ENCODE results near the gene FARP1.

Gene FARP1

DNA sequence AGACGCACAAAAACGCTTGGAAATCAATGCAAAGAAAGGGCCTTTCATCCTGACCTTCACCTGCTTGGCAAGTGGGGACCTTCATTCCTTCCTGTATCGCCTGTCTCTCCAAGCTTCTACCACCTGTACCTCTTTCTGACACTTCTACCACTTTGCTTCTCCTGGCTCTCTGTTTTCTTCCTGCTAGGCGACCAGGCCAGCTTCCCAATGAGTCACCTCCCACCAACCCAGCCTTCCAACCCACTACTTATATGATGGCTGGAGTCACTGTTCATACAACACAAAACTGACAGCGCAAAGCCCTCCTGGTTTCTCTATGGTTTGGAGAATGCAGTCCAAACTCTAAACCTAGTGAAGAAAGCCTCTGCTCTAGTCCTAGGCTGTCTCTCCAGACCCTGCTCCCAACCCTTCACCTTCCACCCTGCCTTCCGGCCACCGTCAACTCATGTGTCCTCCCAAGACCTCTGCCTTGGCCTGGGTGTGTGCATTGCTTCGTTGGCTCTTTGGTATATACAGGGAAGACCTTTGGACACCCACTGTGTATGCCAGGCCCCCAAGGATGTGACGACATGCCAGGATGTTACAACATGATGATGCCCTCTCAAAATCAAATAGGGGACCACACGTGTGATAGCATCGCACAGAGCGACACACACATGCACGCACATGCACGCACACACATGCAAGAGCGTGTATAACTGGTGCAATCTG is 285.5 kb downstream of the FARP1 start:
- no peak overlapping the region for H3K4me3 ChIP-seq (ENCODE audit: low read length)
- H3K4me1 ChIP-seq (ENCODE audit: control insufficient read depth, insufficient read depth, low read length), result no peaks in the 10 kb centered on the region
- H3K27ac ChIP-seq (ENCODE audit: low read length), result no peak overlapping the region
- H3K27me3 ChIP-seq (ENCODE audit: control insufficient read depth, insufficient read depth, low read length), result no peaks in the 10 kb centered on the region
- no peaks in the 10 kb centered on the region for H3K9me3 ChIP-seq (ENCODE audit: control insufficient read depth, insufficient read depth, low read length)
- WGBS (ENCODE audit: insufficient coverage, insufficient read length), result no CpG with 5 or more reads among the region's 15 CpGs
- H3K36me3 ChIP-seq (ENCODE audit: control insufficient read depth, insufficient read depth, low read length), result no peaks in the 10 kb centered on the region; the same call in 1 of the 2 replicates
- no peak for DNase-seq (ENCODE audit: low read depth, low spot score)

DNA sequence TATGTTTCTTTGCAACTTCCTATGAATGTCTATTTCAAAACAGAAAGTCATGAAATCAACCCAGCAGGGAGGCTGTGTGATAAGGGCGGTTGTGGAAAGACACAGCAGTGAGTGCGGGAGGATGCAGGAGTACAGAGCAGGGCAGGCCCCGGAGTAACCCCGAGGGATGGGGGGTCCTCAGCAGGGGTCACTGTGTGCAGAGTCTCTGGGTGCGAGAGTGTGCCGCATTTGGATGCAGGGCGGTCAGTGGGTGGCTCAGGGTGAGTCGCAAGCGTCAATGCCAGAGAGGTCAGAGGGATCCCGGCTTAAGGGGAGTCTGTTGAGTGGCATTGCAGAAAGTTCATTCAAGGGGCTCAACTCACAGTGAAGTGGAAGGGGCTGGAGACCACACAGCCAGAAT is 286.2 kb downstream of the FARP1 start:
- Histone ChIP-seq H3K4me1 (ENCODE audit: control insufficient read depth, insufficient read depth, low read length) (no peaks in the 10 kb centered on the region), H3K36me3 (ENCODE audit: control insufficient read depth, insufficient read depth, low read length) (no peaks in the 10 kb centered on the region), H3K4me3 (ENCODE audit: low read length) (no peak overlapping the region), H3K27me3 (ENCODE audit: control insufficient read depth, insufficient read depth, low read length) (no peaks in the 10 kb centered on the region), H3K9me3 (ENCODE audit: control insufficient read depth, insufficient read depth, low read length) (no peaks in the 10 kb centered on the region), H3K27ac (ENCODE audit: low read length) (no peak overlapping the region)
- DNase-seq (ENCODE audit: low read depth, low spot score), result no peak
- WGBS (ENCODE audit: insufficient coverage, insufficient read length), result no CpG with 5 or more reads among the region's 10 CpGs

DNA sequence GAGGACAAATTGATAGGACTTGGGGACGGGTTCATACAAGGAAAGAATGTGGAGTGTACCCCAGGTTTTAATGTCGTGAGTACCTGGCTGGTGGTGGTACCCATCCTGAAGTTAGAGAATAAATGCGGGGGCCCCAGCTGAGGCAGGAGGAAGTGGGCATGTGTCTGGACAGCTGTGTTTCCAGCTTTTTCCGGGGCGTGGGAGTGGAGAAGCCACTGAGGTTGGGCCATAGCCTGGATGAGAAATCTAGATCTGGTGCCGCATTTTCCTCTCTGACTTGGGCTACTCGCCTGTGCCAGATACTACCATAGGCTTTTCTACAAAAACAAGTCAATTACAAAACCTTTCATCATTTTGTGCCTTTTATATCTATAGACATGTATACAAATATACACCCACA is 286.6 kb downstream of the FARP1 start:
- WGBS (ENCODE audit: insufficient coverage, insufficient read length), result no CpG with 5 or more reads among the region's 7 CpGs
- no peak for DNase-seq (ENCODE audit: low read depth, low spot score)
- no peak overlapping the region for H3K4me3 ChIP-seq (ENCODE audit: low read length)
- H3K27ac ChIP-seq (ENCODE audit: low read length), result no peak overlapping the region
- no peaks in the 10 kb centered on the region for H3K4me1 ChIP-seq (ENCODE audit: control insufficient read depth, insufficient read depth, low read length)
- no peaks in the 10 kb centered on the region for H3K27me3 ChIP-seq (ENCODE audit: control insufficient read depth, insufficient read depth, low read length)
- no peaks in the 10 kb centered on the region for H3K9me3 ChIP-seq (ENCODE audit: control insufficient read depth, insufficient read depth, low read length)
- H3K36me3 ChIP-seq (ENCODE audit: control insufficient read depth, insufficient read depth, low read length), result no peaks in the 10 kb centered on the region

DNA sequence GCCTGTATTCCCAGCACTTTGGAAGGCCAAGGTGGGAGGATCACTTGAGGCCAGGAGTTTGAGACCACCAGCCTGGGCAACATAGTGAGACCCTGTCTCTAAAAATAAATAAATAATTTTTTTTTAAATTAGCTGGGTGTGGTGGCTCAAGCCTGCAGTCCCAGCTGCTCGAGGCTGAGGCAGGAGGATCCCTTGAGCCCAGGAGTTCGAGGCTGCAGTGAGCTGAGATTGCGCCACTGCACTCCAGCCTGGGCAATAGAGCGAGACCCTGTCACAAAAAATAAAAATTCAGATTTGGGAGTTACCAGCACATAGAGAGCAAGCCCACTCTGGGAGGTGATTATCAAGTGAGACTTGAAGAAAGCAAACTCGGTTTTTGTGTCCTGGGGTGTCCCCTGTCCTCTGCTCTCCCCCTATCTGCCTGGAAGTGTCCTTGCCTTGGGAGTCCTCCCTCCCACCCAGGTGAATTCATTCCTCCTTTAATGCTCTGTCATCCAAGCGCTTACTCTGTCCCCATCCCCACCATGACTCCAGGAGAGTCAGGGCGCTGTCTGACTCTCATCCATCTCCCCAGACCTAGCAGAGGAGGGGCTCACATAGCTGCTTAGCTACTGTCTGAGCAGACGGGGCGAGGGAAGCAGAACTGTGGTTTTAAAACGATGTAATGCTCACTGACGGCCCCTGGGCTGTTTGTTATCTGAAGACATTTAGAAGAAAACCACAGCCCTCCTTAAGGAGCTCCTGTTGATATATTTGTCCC is 287.3 kb downstream of the FARP1 start:
- Histone ChIP-seq H3K27me3 (ENCODE audit: control insufficient read depth, insufficient read depth, low read length) (no peaks in the 10 kb centered on the region), H3K4me3 (ENCODE audit: low read length) (no peak overlapping the region), H3K9me3 (ENCODE audit: control insufficient read depth, insufficient read depth, low read length) (no peaks in the 10 kb centered on the region), H3K4me1 (ENCODE audit: control insufficient read depth, insufficient read depth, low read length) (no peaks in the 10 kb centered on the region), H3K36me3 (ENCODE audit: control insufficient read depth, insufficient read depth, low read length) (no peaks in the 10 kb centered on the region), H3K27ac (ENCODE audit: low read length) (no peak overlapping the region)
- no CpG with 5 or more reads among the region's 11 CpGs for WGBS (ENCODE audit: insufficient coverage, insufficient read length)
- DNase-seq (ENCODE audit: low read depth, low spot score), result no peak

DNA sequence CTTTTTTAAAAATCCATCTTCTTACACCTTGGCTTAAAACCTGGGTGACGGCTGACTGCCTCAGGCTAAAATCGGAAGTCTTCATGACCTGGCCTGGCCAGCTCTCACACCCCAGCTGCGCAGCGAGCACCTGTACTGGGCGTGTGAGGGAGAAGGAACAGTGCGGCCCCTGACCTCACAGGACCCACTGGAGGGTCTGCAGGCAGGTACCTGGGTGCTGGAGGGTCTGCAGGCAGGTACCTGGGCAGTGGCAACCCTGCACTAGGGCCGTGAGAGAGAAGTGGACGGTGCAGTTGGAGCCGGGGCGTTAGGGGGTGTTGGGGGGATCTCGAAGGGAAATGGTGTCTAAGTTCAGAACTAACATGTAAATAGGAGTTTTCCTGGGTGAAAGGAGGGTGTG is 289.7 kb downstream of the FARP1 start:
- no peak overlapping the region for H3K27ac ChIP-seq (ENCODE audit: low read length)
- H3K9me3 ChIP-seq (ENCODE audit: control insufficient read depth, insufficient read depth, low read length), result no peaks in the 10 kb centered on the region
- no peaks in the 10 kb centered on the region for H3K36me3 ChIP-seq (ENCODE audit: control insufficient read depth, insufficient read depth, low read length)
- H3K27me3 ChIP-seq (ENCODE audit: control insufficient read depth, insufficient read depth, low read length), result no peaks in the 10 kb centered on the region
- H3K4me1 ChIP-seq (ENCODE audit: control insufficient read depth, insufficient read depth, low read length), result no peaks in the 10 kb centered on the region
- DNase-seq (ENCODE audit: low read depth, low spot score), result no peak
- no CpG with 5 or more reads among the region's 11 CpGs for WGBS (ENCODE audit: insufficient coverage, insufficient read length)
- H3K4me3 ChIP-seq (ENCODE audit: low read length), result no peak overlapping the region

DNA sequence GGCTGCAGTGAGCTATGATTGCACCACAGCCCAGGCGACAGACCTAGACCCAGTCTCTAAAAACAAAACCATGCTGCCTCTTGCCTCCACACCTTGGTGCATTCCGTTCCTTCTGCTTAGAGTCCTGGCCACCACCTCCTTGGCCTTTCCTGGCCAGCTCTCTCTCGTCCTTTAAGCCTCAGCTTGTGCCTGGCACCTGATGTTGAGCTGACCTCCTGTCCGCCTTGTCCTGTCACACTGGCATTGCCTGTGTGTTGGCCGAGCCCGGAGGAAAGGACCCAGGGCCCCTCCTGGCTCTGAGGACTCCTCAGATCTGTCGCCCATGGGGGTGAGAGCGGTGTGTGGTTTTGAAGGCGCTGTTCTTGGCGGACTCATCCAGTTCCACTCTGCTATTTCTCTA is 290.8 kb downstream of the FARP1 start:
- H3K27ac ChIP-seq (ENCODE audit: low read length), result no peak overlapping the region
- H3K4me1 ChIP-seq (ENCODE audit: control insufficient read depth, insufficient read depth, low read length), result no peaks in the 10 kb centered on the region
- H3K36me3 ChIP-seq (ENCODE audit: control insufficient read depth, insufficient read depth, low read length), result no peaks in the 10 kb centered on the region
- no peak overlapping the region for H3K4me3 ChIP-seq (ENCODE audit: low read length)
- no peak for DNase-seq (ENCODE audit: low read depth, low spot score)
- WGBS (ENCODE audit: insufficient coverage, insufficient read length), result no CpG with 5 or more reads among the region's 10 CpGs
- no peaks in the 10 kb centered on the region for H3K9me3 ChIP-seq (ENCODE audit: control insufficient read depth, insufficient read depth, low read length)
- H3K27me3 ChIP-seq (ENCODE audit: control insufficient read depth, insufficient read depth, low read length), result no peaks in the 10 kb centered on the region

DNA sequence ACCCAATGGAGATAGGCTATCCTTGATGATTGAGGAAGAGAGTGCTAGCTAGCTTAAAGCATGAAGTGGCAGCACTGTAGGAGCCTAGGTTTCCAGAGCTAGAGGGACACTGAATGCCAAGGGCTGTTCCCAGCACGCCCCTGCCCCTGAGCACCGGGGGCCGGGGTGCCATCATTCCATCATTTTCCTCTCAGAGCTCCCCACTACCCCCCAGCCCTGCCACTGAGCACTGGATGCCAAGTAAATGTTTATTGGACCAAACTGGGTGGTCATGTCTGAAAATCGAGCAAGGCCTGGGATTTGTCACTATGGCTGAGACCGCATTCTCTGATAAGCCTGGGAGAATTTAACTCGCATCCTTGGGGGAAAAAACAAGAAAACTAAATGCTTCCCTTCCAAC is 291.2 kb downstream of the FARP1 start:
- no peak overlapping the region for H3K4me3 ChIP-seq (ENCODE audit: low read length)
- H3K36me3 ChIP-seq (ENCODE audit: control insufficient read depth, insufficient read depth, low read length), result no peaks in the 10 kb centered on the region
- H3K27me3 ChIP-seq (ENCODE audit: control insufficient read depth, insufficient read depth, low read length), result no peaks in the 10 kb centered on the region
- H3K27ac ChIP-seq (ENCODE audit: low read length), result no peak overlapping the region
- no peaks in the 10 kb centered on the region for H3K4me1 ChIP-seq (ENCODE audit: control insufficient read depth, insufficient read depth, low read length)
- DNase-seq (ENCODE audit: low read depth, low spot score), result no peak
- no CpG with 5 or more reads among the region's 6 CpGs for WGBS (ENCODE audit: insufficient coverage, insufficient read length)
- no peaks in the 10 kb centered on the region for H3K9me3 ChIP-seq (ENCODE audit: control insufficient read depth, insufficient read depth, low read length)

DNA sequence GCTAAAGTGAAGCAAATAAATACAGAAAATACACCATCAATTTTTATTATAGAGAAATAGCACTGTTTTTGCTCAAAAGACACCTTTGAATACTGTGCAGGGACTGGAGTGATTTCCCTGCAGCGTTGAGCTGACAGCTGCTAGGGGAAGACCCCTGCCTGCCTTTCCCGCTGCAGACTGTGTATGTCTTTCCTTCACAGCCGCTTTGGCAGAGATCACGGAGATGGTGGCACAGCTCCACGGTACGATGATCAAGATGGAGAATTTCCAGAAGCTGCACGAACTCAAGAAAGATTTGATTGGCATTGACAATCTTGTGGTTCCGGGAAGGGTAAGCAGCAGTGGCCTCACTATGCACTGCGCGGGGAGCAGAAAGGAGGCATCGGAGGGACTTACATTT is 292.5 kb downstream of the FARP1 start:
- H3K4me3 ChIP-seq (ENCODE audit: low read length), result no peak overlapping the region
- WGBS (ENCODE audit: insufficient coverage, insufficient read length), result no CpG with 5 or more reads among the region's 11 CpGs
- H3K36me3 ChIP-seq (ENCODE audit: control insufficient read depth, insufficient read depth, low read length), result no peaks in the 10 kb centered on the region
- no peak overlapping the region for H3K27ac ChIP-seq (ENCODE audit: low read length)
- H3K9me3 ChIP-seq (ENCODE audit: control insufficient read depth, insufficient read depth, low read length), result no peaks in the 10 kb centered on the region
- DNase-seq (ENCODE audit: low read depth, low spot score), result no peak
- H3K27me3 ChIP-seq (ENCODE audit: control insufficient read depth, insufficient read depth, low read length), result no peaks in the 10 kb centered on the region
- no peaks in the 10 kb centered on the region for H3K4me1 ChIP-seq (ENCODE audit: control insufficient read depth, insufficient read depth, low read length)

DNA sequence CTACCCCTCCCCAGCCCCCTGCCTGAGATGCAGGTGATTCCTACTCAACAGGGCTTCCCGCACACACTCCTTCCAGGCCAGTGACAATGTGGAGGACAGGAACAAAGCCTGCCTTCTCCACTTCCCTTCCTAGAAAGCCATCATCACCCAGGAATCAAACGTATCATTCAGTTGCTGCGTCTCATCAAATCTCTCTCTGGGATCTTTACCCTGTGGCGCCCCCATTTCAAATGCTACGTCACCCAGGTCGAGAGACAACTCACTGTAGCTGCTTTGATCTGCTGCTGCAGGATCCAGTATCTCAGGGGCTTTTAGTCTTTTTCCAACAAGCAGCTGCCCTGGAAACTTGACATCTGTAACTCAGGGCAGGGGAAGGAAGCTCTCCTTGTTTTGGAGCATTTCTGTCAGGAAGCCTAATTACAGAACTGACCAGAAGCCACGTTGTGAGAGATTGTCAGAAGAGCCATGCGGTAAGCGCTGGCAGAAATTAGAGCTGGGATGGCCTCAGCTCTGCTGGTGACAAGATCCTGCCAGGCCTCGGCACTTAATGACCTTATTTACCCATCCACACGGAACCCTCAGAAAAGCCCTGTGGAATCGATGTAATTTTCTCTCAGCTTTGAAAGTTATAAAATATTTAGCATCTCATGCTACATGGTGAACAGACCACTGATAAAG is 293.5 kb downstream of the FARP1 start:
- no peaks in the 10 kb centered on the region for H3K4me1 ChIP-seq (ENCODE audit: control insufficient read depth, insufficient read depth, low read length)
- H3K9me3 ChIP-seq (ENCODE audit: control insufficient read depth, insufficient read depth, low read length), result no peaks in the 10 kb centered on the region
- no peak for DNase-seq (ENCODE audit: low read depth, low spot score)
- WGBS (ENCODE audit: insufficient coverage, insufficient read length), result no CpG with 5 or more reads among the region's 12 CpGs
- H3K36me3 ChIP-seq (ENCODE audit: control insufficient read depth, insufficient read depth, low read length), result no peaks in the 10 kb centered on the region
- no peak overlapping the region for H3K27ac ChIP-seq (ENCODE audit: low read length)
- H3K4me3 ChIP-seq (ENCODE audit: low read length), result no peak overlapping the region
- H3K27me3 ChIP-seq (ENCODE audit: control insufficient read depth, insufficient read depth, low read length), result no peaks in the 10 kb centered on the region

DNA sequence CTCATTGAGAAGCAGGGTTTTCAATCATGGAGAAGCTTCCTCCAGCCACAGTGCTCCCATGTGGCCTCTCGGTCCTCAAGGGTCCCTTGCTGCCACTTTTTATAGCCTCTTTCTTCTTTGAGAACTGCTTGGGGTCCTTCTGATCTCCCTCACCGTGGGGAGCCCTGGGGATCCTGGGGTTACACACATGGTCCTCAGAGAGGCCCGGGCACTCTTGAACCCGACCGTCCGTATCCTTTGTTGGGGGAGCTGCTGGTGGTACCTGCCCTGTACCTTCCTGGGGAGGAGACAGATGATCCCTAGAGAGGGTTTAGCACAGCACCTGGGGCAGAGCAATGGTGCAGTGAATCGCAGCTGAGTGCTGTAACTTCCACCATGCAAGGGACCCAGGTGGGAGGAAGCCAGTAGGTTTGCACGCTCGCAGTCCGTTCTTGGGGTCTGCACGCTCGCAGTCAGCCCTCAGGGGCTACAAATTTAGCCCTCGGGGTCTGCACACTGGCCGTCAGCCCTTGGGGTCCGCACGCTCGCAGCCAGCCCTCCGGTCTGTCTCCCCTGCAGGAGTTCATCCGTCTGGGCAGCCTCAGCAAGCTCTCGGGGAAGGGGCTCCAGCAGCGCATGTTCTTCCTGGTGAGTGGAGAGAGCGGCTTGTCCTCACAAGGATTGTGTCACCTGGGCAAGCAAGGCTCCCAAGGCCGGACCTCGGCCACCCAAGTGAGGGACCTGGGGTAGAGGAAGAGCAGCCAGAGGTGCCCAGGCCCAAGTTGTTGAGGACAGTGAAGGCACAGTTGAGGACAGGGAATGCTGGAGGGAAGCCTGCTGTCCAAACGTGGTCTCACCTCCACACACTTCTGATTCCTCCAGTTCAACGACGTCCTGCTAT is 295.6 kb downstream of the FARP1 start:
- Histone ChIP-seq H3K36me3 (ENCODE audit: control insufficient read depth, insufficient read depth, low read length) (no peaks in the 10 kb centered on the region), H3K27me3 (ENCODE audit: control insufficient read depth, insufficient read depth, low read length) (no peaks in the 10 kb centered on the region), H3K27ac (ENCODE audit: low read length) (no peak overlapping the region), H3K4me1 (ENCODE audit: control insufficient read depth, insufficient read depth, low read length) (no peaks in the 10 kb centered on the region), H3K9me3 (ENCODE audit: control insufficient read depth, insufficient read depth, low read length) (no peaks in the 10 kb centered on the region), H3K4me3 (ENCODE audit: low read length) (no peak overlapping the region)
- no CpG with 5 or more reads among the region's 27 CpGs for WGBS (ENCODE audit: insufficient coverage, insufficient read length)
- no peak for DNase-seq (ENCODE audit: low read depth, low spot score)
